HG03342 (cell line): Measurements from ENCODE around the gene IQSEC3.
"Not testable (repeated sequence)": the region's sequence is repeated elsewhere in the genome, so short reads cannot be mapped to it uniquely, and the experiment has no call there.

Experiments
- ATAC-seq: cut with Tn5 transposase; IDR thresholded peaks from one replicate; pipeline ENCODE4 v1.9.1; 2021; ENCODE audit warnings: mild to moderate bottlenecking, moderate library complexity; ENCODE audit not compliant: unreplicated experiment

IQSEC3 gene

DNA sequence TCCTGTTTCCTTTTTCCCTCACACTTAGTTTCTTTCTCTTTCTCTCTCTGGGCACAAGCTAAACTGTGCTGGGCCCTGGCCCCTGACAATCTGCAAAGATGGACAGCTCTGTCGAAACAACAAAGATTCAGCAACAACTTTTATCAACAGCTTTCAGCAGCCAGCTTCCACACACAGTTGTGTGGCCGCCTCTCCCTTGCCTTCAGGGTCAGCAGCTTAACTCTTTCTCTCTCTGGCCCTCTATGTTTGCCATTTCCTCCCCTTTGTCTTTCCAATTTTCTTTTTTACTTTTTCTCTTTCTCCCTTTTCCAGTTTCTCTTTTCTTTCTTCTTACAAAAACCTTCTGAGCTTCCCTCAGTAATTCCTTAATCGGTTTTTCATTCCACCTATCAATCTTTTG, 43.3 kb downstream of the IQSEC3 start:
- ATAC-seq: no peak

DNA sequence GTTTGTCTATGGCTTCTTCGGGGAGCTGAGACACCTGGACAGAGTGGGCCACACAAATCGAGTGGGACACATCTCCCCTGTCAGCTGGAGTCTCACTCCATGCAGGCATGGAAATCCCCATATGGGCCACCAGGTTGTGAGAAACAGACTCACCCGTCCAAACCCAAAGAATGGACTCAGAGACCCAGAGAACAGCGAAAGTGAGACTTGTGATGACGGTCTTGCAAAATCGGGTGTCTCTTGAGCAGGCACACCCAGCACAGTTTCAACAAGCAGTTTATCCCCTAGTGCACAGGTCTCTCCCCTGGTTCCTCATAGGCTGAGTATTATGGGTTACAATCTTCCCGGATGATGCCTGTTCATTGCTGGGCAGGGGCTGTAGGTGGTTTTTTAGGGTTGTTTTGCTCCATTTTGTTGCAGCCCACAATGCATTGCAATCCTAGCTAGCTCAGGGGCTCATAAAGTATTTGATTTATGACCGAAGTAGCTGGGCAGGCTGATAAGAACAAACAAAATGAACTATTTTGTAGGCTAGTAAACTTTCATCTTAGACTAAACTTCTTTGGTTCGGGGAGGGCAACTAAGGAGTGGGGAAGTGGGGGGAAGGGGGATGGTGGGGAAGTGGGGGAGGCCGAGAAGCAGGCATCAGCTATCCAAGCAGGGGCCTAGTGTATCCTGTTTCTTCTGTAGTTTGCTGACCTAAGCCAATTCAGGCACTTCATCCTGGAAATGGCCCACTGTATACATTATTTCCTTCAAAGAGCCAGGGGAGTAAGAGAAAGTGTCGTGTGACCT, 45.3 kb downstream of the IQSEC3 start:
- no peak for ATAC-seq

GRCh38 chr12:113347-113746, 46.8 kb downstream of the IQSEC3 start:
- ATAC-seq: no peak

GRCh38 chr12:114626-115211, 48.2 kb downstream of the IQSEC3 start:
- ATAC-seq: no peak

GRCh38 chr12:115518-115917, 49.0 kb downstream of the IQSEC3 start:
- ATAC-seq: no peak

GRCh38 chr12:115960-116915, 49.7 kb downstream of the IQSEC3 start:
- ATAC-seq: no peak

- no peak for ATAC-seq
Measured at GRCh38 chr12:117311-117710, 50.7 kb downstream of the IQSEC3 start.

- no peak for ATAC-seq
Measured at GRCh38 chr12:117816-118345, 51.3 kb downstream of the IQSEC3 start.

- ATAC-seq: no peak
Measured at GRCh38 chr12:118591-118990, 52.0 kb downstream of the IQSEC3 start.

DNA sequence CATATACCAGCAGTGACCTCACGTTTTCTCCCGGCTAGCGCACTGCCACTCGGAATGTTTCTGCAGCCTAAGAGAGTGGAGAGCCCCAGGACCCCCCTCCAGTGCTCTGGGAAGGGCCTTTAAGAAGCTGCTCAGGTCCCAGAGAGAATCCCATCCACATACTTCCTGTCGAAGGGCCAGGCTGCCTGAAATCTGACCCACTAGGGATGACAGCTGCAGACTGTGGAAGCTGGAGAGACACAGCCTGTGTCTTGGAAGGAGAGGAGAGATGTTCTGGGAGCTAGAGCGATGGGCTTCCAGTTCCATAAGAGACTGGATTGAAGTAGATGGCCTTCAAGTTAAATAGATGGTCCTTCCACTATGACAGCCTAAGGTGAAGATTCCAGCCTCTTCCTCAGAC, 54.4 kb downstream of the IQSEC3 start:
- ATAC-seq: no peak

GRCh38 chr12:121647-122046, 55.1 kb downstream of the IQSEC3 start:
- ATAC-seq: no peak

- ATAC-seq: no peak
Measured at GRCh38 chr12:125075-125474, 58.5 kb downstream of the IQSEC3 start.

GRCh38 chr12:125566-125965, 59.0 kb downstream of the IQSEC3 start:
- ATAC-seq: no peak

- ATAC-seq: no peak
Measured at GRCh38 chr12:128079-128478, 61.5 kb downstream of the IQSEC3 start.

- no peak for ATAC-seq
Measured at GRCh38 chr12:129001-129400, 62.4 kb downstream of the IQSEC3 start.

- no peak for ATAC-seq
Measured at GRCh38 chr12:130519-130918, 64.0 kb downstream of the IQSEC3 start.

DNA sequence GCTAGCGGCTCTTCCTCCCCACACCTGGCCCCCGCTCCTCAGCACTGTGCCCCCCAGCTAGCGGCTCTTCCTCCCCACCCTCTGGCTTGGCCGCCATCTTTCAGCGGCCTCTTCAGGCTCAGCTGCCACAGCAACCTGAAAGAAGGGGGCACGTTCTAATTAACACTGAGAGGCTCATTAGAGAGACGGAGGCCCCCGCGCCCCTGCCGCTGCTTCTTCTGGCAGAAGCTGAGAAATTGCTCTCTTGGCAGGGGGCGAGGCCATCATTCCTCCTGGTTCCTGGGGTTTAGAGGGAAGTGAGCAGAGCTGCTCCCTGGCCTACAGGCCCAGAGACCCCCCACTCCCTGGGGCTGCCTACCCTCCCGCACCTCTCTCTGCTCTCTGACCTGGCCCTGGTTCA, 64.4 kb downstream of the IQSEC3 start:
- no peak for ATAC-seq

GRCh38 chr12:131732-132495, 65.3 kb downstream of the IQSEC3 start:
- ATAC-seq: no peak

DNA sequence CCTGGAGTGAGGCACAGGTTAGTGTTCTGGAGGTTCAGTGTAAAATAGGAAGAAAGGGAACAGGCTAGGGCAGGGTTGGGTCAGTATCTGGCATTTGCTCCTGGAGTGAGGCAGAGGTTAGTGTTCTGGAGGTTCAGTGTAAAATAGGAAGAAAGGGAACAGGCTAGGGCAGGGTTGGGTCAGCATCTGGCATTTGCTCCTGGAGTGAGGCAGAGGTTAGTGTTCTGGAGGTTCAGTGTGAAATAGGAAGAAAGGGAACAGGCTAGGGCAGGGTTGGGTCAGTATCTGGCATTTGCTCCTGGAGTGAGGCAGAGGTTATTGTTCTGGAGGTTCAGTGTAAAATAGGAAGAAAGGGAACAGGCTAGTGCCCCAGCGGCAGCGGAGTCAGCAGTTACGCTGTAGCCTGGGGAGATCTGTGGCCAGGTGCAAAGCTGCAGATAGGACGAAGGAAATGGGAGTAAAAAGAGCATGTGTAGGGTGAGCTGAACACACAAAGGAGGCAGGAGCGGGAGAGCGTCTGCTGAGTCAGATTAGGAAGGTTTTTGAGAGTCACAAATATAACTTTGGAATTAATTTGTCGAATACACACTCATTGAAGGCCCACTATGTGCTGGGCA, 67.2 kb downstream of the IQSEC3 start:
- ATAC-seq: not testable (repeated sequence)

- ATAC-seq: no peak
Measured at GRCh38 chr12:135138-135537, 68.6 kb downstream of the IQSEC3 start.
